HL-60 (cell line): Measurements from ENCODE around the gene TMEM229A.

Experiments
- POLR2AphosphoS5 ChIP-seq: IDR thresholded peaks from 2 replicates; pipeline ENCODE4 v1.6.1; 2012; ENCODE audit warnings: low read depth
- REST ChIP-seq: IDR thresholded peaks from 2 replicates; pipeline ENCODE4 v1.6.1; 2012; ENCODE audit warnings: low read depth; ENCODE audit not compliant: insufficient replicate concordance
- TF ChIP-seq, protein P1 (sequence below): IDR thresholded peaks from one replicate; pipeline ENCODE4 v1.5.1; 2011; ENCODE audit warnings: low read length, control low read depth, inconsistent platforms; ENCODE audit not compliant: insufficient read depth

GRCh38 chr7:124029396-124030188, 3.3 kb downstream of the TMEM229A start:
- TF ChIP-seq, protein P1, sequence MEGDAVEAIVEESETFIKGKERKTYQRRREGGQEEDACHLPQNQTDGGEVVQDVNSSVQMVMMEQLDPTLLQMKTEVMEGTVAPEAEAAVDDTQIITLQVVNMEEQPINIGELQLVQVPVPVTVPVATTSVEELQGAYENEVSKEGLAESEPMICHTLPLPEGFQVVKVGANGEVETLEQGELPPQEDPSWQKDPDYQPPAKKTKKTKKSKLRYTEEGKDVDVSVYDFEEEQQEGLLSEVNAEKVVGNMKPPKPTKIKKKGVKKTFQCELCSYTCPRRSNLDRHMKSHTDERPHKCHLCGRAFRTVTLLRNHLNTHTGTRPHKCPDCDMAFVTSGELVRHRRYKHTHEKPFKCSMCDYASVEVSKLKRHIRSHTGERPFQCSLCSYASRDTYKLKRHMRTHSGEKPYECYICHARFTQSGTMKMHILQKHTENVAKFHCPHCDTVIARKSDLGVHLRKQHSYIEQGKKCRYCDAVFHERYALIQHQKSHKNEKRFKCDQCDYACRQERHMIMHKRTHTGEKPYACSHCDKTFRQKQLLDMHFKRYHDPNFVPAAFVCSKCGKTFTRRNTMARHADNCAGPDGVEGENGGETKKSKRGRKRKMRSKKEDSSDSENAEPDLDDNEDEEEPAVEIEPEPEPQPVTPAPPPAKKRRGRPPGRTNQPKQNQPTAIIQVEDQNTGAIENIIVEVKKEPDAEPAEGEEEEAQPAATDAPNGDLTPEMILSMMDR: no peak
- TF ChIP-seq POLR2AphosphoS5 (no peak), REST (no peak)
